Mucosa of descending colon (tissue), 3 donors: ENCODE measurements around the gene CXXC5. TPM values are rescaled to one million over a fixed set of nuclear protein-coding genes. Genes with fewer than 3 reads are reported as not detected.

Experiments used
- ATAC-seq: fragments of 200-7000 bp; cut with Tn5 transposase; one replicate; pipeline ENCODE4 v1.9.1; 2020; ENCODE audit warnings: mild to moderate bottlenecking, moderate library complexity
- DNase-seq, 3 donors: peaks; one replicate each; pipeline ENCODE4 v3.0.0-alpha.2; 2020
- H3K36me3 ChIP-seq: fragments of 200-600 bp; one replicate; pipeline ENCODE4 v1.8.0; 2021; ENCODE audit warnings: low read depth, mild to moderate bottlenecking
- H3K4me1 ChIP-seq: fragments of 200-600 bp; one replicate; pipeline ENCODE4 v1.8.0; 2021; ENCODE audit warnings: low read depth, mild to moderate bottlenecking
- H3K4me3 ChIP-seq: fragments of 200-600 bp; one replicate; pipeline ENCODE4 v1.8.0; 2021; ENCODE audit warnings: mild to moderate bottlenecking
- H3K9me3 ChIP-seq: fragments of 200-600 bp; one replicate; pipeline ENCODE4 v1.8.0; 2021; ENCODE audit warnings: mild to moderate bottlenecking
- CTCF ChIP-seq: fragments of 200-600 bp; IDR thresholded peaks from one replicate; pipeline ENCODE4 v1.8.0; 2022; ENCODE audit warnings: antibody characterized with exemption, mild to moderate bottlenecking
- intact Hi-C, 2 donors: fragments of 100-400 bp; cut with DNase I in 1 of 2; cut with micrococcal nuclease in 1 of 2; formaldehyde crosslinking; loops; one replicate each; pipeline versions ENCODE4 v1.11.0 to v1.11.1; 2022; cut with DNase I, micrococcal nuclease
- total RNA-seq, 3 donors: library from RNA; stranded (reverse); fragmentation: NEBNext Ultra II Directional in 2 of 3; extraction: Animal tissue kit (Norgen Biotek cat#: 25700) in 2 of 3; gene quantifications; one replicate each; pipeline versions ENCODE4 v1.2.1 to v1.2.4, GENCODE V29; 2021 to 2023
- donor health status: DM: no; HTN: no; CAD: no; lungs with moderate emphysema.
- donor health status: DM: no; HTN: no; CAD: no.
- donor health status: DM: no; HTN: yes; CAD: no.

The CXXC5 gene
- total RNA-seq, 3 donors from 2014 or later = 28.1 to 31.0 (median 28.3) TPM

GRCh38 chr5:139688088-139688702 is 40.0 kb downstream of the CXXC5 start:
- DNase-seq (no peak), ATAC-seq (no peak)
- Histone ChIP-seq H3K36me3 (no peaks in the 10 kb centered on the region), H3K4me3 (no peak overlapping the region), H3K4me1 (peaks cover 11% of the 10 kb centered on the region), H3K9me3 (no peaks in the 10 kb centered on the region)
- intact Hi-C loops = no loop called here
- no peak for TF ChIP-seq CTCF

- Histone ChIP-seq H3K36me3 (no peaks in the 10 kb centered on the region), H3K4me1 (peaks cover 11% of the 10 kb centered on the region), H3K4me3 (no peak overlapping the region), H3K9me3 (no peaks in the 10 kb centered on the region)
- DNase-seq = no peak
- intact Hi-C loops = no loop called here
- no peak for ATAC-seq
- no peak for TF ChIP-seq CTCF
These were observed 40.7 kb downstream of the CXXC5 start for GRCh38 chr5:139688751-139689372.

- Histone ChIP-seq H3K4me3 (no peak overlapping the region), H3K9me3 (no peaks in the 10 kb centered on the region), H3K36me3 (no peaks in the 10 kb centered on the region), H3K4me1 (peaks cover 11% of the 10 kb centered on the region)
- no peak for TF ChIP-seq CTCF
- DNase-seq (peak in 2 of 3 donors; percentile 20 to 61), ATAC-seq (peak; percentile 57)
- intact Hi-C loops = loop anchor here (5.0 to 10.0 kb wide), 2 partner anchors 55 to 57 kb away; no protein-coding TSS in a partner anchor
These were observed 41.5 kb downstream of the CXXC5 start for GRCh38 chr5:139689631-139690063.

GRCh38 chr5:139690064-139690802 is 42.1 kb downstream of the CXXC5 start:
- Histone ChIP-seq H3K4me1 (peaks cover 11% of the 10 kb centered on the region), H3K9me3 (no peaks in the 10 kb centered on the region), H3K36me3 (no peaks in the 10 kb centered on the region), H3K4me3 (no peak overlapping the region)
- peak in 1 of 3 donors; percentile 76 for DNase-seq
- ATAC-seq = peak; percentile 65
- intact Hi-C loops = loop anchor here (5.0 to 10.0 kb wide), 2 partner anchors 55 to 58 kb away; no protein-coding TSS in a partner anchor
- TF ChIP-seq CTCF = peak; percentile 15

GRCh38 chr5:139690803-139691629 is 42.9 kb downstream of the CXXC5 start:
- DNase-seq (no peak), ATAC-seq (no peak)
- H3K4me3 ChIP-seq = no peak overlapping the region
- H3K9me3 ChIP-seq = no peaks in the 10 kb centered on the region
- no peak for TF ChIP-seq CTCF
- intact Hi-C loops = loop anchor here (5.0 to 10.0 kb wide), 2 partner anchors 56 to 59 kb away; no protein-coding TSS in a partner anchor
- no peaks in the 10 kb centered on the region for H3K36me3 ChIP-seq
- peaks cover 11% of the 10 kb centered on the region for H3K4me1 ChIP-seq
